T47D (cell line): ENCODE measurements around the gene AADACL3.

Experiments
- DNase-seq, 2 experiments: peaks; one replicate each; pipeline versions ENCODE4 v3.0.0 to v3.0.0-alpha.2; 2011 to 2012; ENCODE audit warnings: low read depth in 1 of 2, low spot score in 1 of 2
- JUND ChIP-seq: IDR thresholded peaks from 2 replicates; pipeline ENCODE4 v1.6.1; 2012; ENCODE audit warnings: low read depth
- in situ Hi-C: cut with HindIII; loops from 2 replicates; pipeline ENCODE4 v1.10.0; 2016; ENCODE audit warnings: low sequenced_read_pairs, low pct_unique_long_range_greater_than_20kb

AADACL3 gene

DNA sequence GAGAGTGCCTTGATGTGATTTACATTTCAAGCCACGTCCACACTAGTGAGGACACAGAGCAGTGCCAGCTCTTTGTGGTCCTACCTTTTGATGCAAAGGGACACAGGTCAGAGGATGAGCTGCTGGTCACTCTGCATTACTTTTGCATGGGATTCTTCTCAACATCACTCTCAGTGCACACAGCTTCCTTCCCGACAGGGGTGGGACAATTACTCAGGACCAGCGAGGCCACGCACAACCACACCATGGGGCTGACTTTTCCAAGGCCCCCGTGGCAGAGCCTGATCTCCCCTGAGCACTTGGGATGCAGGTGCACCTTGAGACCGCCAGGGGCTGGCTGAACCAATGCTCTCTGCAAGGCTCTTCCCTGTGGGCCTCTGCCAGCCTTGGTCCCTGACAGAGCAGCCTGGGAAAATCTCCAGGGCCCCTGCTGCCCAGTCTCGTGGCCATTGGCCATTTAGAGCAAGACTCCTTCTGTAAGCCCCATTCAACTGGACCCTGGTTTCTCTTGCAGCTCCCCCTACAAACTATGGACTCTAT is 44.4 kb downstream of the AADACL3 start:
- in situ Hi-C loops = no loop called here
- no peak for DNase-seq
- no peak for TF ChIP-seq JUND

- no peak for TF ChIP-seq JUND
- in situ Hi-C loops = no loop called here
- no peak for DNase-seq
These were observed 45.9 kb downstream of the AADACL3 start for GRCh38 chr1:12761781-12762180.

DNA sequence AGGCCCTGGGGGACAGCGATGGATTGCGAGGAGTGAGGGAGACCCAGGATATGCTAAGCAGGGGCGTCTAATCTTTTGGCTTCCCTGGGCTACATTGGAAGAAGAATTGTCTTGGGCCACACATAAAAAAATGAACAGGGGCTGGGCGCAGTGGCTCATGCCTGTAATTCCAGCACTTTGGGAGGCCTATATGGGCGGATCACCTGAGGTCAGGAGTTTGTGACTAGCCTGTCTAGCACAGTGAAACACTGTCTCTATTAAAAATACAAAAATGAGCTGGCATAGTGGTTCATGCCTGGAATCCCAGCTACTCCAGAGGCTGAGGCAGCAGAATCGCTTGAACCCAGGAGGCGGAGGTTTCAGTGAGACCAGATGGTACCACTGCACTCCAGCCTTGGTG is 46.9 kb downstream of the AADACL3 start:
- no peak for TF ChIP-seq JUND
- DNase-seq = no peak
- in situ Hi-C loops = no loop called here

DNA sequence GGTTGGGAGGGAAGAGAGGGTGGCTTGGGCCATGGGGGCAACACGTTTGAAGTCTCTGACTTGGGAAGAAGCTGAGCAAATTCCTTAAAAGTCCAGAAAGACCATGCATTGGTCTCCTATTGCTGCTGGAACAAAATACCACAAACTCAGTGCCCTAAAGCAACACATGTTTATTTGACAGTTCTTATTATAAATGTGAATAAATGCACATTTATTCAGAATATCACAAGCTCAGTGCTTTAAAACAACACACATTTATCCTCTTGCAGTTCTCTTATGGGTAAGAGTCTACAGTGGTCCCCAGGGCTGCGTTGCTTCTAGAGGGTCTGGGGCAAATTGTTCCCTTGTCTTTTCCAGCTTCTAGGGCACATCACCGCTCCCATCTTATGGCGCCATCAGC is 47.6 kb downstream of the AADACL3 start:
- TF ChIP-seq JUND = no peak
- in situ Hi-C loops = no loop called here
- no peak for DNase-seq

DNA sequence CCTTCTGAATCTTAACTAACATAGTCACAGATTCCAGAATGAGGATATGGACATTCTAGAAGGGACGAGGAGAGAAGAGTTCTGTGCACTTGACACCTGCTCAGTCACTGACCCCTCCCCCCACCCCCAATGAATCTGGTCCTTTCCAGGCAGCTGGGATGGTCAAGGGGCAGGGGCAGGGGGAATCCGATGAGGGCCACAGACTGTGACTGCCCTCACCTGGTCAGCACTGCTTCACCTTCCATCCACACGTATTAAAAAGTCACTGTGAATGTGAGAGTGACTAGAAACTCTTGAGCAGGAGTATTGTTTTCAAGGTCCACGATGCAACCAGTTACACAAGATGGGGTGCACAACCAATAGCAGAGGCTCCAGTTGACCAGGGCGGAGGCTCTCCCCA is 48.1 kb downstream of the AADACL3 start:
- TF ChIP-seq JUND = no peak
- DNase-seq = no peak
- in situ Hi-C loops = no loop called here

DNA sequence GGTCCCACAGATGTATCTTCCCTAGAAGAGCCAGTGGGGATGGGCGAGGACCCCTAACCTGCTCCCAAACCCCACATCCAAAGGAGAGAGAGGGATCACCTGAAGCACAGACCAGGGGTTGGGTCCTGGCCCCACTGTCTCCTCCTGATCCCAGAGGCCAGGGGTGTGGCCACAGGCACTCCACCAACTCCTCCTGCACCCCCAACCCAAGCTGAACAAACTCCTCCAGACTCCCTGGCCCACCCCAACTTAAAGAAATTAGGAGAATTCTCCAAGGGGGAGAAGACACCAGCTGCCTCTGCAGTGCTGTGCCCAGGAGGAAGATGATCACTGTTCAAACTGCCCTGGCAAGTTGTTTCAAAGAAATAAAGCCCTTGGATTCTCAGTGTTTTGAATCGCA is 53.1 kb downstream of the AADACL3 start:
- DNase-seq = no peak
- in situ Hi-C loops = no loop called here
- no peak for TF ChIP-seq JUND

DNA sequence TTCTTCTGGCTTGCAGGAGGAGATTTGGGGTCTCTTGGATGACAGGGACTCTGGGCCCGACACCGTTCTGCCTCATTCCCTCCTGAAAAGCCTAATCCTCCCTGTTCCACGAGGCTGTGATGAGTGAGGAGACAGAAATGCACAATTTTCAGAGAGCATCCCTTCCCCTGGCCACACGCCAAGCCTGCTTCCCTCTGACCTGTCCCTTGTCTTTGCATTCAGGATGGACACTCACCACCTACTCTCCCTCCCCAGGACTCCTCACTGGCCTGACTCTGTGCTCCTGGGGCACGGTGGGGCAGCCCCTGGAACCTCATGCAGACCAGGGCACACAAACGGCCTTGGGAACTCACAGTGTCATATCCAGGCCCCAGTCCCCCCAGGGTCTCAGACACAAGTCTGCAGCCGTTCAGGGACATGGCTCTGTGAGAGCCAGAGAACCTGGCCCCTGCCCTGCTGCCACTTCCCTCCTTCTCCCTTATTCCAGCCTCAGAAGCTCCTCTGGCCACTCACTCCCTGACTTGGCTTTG is 54.1 kb downstream of the AADACL3 start:
- in situ Hi-C loops = no loop called here
- no peak for DNase-seq
- no peak for TF ChIP-seq JUND

GRCh38 chr1:12770620-12771019 is 54.7 kb downstream of the AADACL3 start:
- no peak for DNase-seq
- in situ Hi-C loops = no loop called here
- no peak for TF ChIP-seq JUND

DNA sequence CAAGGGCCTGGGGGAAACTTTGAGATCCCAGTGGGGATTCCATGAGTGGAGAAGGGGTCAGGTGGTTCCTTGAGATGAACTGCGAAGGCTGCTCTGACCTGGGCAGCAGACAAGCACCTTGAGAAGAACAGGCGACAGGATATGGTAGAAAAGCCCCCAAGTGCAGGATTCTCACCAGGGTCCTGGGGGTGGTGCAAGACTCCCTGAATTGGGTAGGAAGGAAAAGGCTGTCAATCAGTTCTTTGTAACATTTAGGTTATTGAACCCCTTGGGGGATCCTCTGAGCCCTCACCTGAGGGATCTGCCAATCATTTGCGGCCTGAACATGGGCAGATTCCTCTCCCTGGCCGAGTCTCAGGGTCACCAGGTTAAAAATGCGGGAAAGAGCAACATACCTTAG is 55.3 kb downstream of the AADACL3 start:
- DNase-seq = no peak
- TF ChIP-seq JUND = no peak
- in situ Hi-C loops = no loop called here

- DNase-seq = no peak
- in situ Hi-C loops = no loop called here
These were observed 56.6 kb downstream of the AADACL3 start for GRCh38 chr1:12772520-12772919.

GRCh38 chr1:12773438-12773837 is 57.5 kb downstream of the AADACL3 start, which contains the start of gene PRAMEF12:
Gene PRAMEF12 (plus strand): TSS chr1:12773738. CDS start chr1:12774868, 1,130 bp downstream.
- no peak for TF ChIP-seq JUND
- DNase-seq = no peak
- in situ Hi-C loops = no loop called here

More at GRCh38 chr1:12772520-12772919, 56.6 kb downstream of the AADACL3 start:
- TF ChIP-seq JUND = no peak

DNA sequence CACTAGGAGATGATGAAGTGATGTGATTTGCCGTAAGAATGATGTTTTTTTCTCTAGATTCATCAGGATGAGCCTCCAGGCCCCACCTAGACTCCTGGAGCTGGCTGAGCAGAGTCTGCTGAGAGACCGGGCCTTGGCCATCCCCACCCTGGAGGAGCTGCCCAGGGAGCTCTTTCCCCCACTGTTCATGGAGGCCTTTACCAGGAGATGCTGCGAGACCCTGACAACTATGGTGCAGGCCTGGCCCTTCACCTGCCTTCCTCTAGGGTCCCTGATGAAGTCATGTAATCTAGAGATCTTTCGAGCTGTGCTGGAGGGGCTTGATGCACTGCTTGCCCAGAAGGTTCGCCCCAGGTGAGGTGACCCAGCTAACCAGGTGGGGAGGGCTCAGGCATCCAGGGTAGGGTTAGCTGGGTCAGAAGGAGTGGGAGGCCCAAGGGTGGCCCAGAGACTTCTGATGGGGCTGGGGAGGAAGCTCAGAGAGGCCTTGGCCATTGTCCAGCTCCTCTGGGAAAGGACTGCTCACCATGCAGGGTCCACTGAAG is 59.0 kb downstream of the AADACL3 start:
- in situ Hi-C loops = no loop called here
- TF ChIP-seq JUND = no peak
- DNase-seq = no peak

- in situ Hi-C loops = no loop called here
- no peak for TF ChIP-seq JUND
- no peak for DNase-seq
These were observed 59.5 kb downstream of the AADACL3 start for GRCh38 chr1:12775443-12775842.
